ENCODE data around the gene AIFM3.

DNA sequence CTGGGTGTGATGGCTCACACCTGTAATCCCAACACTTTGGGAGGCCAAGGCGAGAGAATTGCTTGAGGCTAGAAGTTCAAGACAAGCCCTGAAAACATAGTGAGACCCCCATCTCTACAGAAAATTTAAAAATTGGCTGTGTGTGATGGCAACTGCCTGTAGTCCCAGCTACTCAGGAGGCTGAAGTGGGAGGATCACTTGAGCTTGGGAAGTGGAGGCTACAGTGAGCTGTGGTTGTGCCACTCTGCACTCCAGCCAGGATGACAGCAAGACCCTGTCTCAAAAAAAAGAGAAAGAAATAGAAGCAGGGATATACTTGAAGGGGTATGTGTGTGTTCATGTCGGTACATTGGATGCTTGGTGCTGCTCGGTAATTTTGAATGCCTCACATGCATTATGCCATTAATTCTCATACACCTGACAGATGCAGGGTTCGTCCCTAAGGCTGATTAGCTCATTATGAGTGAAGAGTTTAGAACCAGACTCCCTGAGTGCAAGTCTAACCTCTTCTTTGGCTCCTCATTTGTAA is 35.9 kb upstream of the AIFM3 start:
- TF ChIP-seq CTCF (IDR thresholded peaks at IDR 0.05 in 2 of 3, conservative IDR thresholded peaks at IDR 0.05 in 1 of 3; ENCODE audit: borderline replicate concordance in 1 of 3, insufficient read depth in 1 of 3, low read depth in 2 of 3, low read length in 2 of 3) (no peak), JUND (IDR thresholded peaks at IDR 0.05) (no peak), REST (IDR thresholded peaks at IDR 0.05; ENCODE audit: low read depth) (no peak), POLR2AphosphoS5 (IDR thresholded peaks at IDR 0.05; ENCODE audit: low read depth, low read length) (no peak), ZNF274 (IDR thresholded peaks at IDR 0.05; ENCODE audit: low read depth, low read length) (no peak), ZFX (IDR thresholded peaks at IDR 0.05) (no peak), SP1 (IDR thresholded peaks at IDR 0.05; ENCODE audit: low read depth) (no peak), SRF (IDR thresholded peaks at IDR 0.05; ENCODE audit: low read depth) (no peak), POLR2A (IDR thresholded peaks at IDR 0.05; ENCODE audit: borderline replicate concordance, extremely low read depth, insufficient read depth, insufficient read length) (no peak), EZH2 (IDR thresholded peaks at IDR 0.05) (no peak), CBX3 (IDR thresholded peaks at IDR 0.05; ENCODE audit: low read depth) (no peak), ELF1 (IDR thresholded peaks at IDR 0.05; ENCODE audit: borderline replicate concordance, low read depth) (no peak)
- TF ChIP-seq, protein P1, sequence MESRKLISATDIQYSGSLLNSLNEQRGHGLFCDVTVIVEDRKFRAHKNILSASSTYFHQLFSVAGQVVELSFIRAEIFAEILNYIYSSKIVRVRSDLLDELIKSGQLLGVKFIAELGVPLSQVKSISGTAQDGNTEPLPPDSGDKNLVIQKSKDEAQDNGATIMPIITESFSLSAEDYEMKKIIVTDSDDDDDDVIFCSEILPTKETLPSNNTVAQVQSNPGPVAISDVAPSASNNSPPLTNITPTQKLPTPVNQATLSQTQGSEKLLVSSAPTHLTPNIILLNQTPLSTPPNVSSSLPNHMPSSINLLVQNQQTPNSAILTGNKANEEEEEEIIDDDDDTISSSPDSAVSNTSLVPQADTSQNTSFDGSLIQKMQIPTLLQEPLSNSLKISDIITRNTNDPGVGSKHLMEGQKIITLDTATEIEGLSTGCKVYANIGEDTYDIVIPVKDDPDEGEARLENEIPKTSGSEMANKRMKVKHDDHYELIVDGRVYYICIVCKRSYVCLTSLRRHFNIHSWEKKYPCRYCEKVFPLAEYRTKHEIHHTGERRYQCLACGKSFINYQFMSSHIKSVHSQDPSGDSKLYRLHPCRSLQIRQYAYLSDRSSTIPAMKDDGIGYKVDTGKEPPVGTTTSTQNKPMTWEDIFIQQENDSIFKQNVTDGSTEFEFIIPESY (IDR thresholded peaks at IDR 0.05; ENCODE audit: extremely low read depth, insufficient replicate concordance, low read length): no peak
